OCI-LY1 (cell line): ENCODE results near the gene MRPS11.

Source experiments
- EZH2 ChIP-seq: fragments of 200-600 bp; sonication (generic), shearing (Covaris generic); IDR thresholded peaks from 2 replicates; pipeline ENCODE4 v1.8.0; 2017; ENCODE audit warnings: borderline replicate concordance, mixed run types, mild to moderate bottlenecking, antibody characterized with exemption, low read length, moderate library complexity, mixed read lengths
- TF ChIP-seq, protein P1 (sequence below): fragments of 200-600 bp; sonication (generic), shearing (Covaris generic); IDR thresholded peaks from 2 replicates; pipeline ENCODE4 v1.5.1; 2017; ENCODE audit warnings: mild to moderate bottlenecking, antibody characterized with exemption, low read length, moderate library complexity, mixed read lengths

DNA sequence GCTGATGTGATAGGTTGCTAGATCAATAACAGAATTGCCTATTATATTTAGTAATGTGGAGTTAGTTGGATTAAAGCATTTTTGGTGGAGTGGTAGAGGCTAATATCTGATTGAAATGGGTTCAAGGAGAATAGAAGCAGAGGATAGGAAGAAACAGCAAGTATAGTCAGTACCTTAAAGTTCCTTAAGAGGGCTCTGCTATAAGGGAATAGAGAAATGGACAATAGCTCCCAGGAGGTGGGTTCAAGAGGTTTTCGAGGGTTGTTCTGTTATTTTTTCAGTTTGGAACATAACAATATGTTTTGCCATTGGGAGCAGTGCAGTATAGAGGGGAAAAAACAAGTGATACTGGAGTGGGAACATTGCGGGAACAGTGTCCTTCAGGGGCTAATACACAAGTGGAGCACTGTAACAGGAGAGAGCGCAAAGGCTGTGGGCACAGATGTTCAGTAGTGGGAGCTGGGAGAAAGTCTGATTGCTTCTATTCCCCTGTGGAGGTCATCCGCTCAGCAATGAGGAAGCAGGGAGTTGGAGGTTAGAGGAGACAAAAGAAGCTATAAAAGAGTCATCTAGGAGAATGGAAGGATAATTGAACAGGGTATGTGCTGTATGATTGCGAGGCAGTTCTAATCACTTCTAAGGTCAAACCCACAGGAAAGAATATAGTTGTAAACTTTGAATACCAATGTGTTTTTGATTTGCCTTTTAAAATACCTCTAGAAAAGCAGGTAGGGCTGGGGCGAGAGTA is 3.3 kb downstream of the MRPS11 start:
- TF ChIP-seq, protein P1, sequence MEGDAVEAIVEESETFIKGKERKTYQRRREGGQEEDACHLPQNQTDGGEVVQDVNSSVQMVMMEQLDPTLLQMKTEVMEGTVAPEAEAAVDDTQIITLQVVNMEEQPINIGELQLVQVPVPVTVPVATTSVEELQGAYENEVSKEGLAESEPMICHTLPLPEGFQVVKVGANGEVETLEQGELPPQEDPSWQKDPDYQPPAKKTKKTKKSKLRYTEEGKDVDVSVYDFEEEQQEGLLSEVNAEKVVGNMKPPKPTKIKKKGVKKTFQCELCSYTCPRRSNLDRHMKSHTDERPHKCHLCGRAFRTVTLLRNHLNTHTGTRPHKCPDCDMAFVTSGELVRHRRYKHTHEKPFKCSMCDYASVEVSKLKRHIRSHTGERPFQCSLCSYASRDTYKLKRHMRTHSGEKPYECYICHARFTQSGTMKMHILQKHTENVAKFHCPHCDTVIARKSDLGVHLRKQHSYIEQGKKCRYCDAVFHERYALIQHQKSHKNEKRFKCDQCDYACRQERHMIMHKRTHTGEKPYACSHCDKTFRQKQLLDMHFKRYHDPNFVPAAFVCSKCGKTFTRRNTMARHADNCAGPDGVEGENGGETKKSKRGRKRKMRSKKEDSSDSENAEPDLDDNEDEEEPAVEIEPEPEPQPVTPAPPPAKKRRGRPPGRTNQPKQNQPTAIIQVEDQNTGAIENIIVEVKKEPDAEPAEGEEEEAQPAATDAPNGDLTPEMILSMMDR, result no peak; the same call in 1 of the 2 replicates
- TF ChIP-seq EZH2, result no peak
